ENCODE data around the gene DCAF17. TPM values are rescaled to one million over a fixed set of nuclear protein-coding genes. Genes with fewer than 3 reads are reported as not detected.

Gene DCAF17
- total RNA-seq, 1 experiment from 2014 or later: 11.1 TPM

DNA sequence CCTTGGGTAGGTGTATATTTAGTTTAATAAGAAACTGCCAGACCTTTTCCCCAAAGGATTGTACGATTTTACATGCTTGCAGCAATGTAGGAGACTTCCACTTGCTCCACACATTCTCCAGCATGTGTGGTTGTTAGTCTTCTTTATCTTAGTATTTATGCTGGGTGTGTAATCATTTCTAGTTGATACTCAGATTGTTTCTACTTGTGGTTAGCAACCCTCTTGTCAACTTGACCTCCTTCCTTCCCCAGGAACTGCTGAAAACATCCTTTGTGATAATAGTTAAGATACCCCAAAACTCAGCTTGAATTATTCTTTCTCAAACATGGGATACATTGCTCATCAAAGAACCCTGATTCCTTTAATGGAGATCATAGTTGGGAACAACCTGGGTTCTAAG lies 51.1 kb downstream of the DCAF17 start:
- Histone ChIP-seq H3F3A (ENCODE audit: low read length, unreplicated experiment) (no peaks in the 10 kb centered on the region), H3K27me3 (ENCODE audit: low read length) (no peaks in the 10 kb centered on the region), H3K4me1 (ENCODE audit: insufficient read depth, low read length) (no peaks in the 10 kb centered on the region), H3K9ac (ENCODE audit: low read length) (no peak overlapping the region), H3K4me3 (ENCODE audit: low read length) (no peak overlapping the region), H3K79me2 (ENCODE audit: low read length) (no peaks in the 10 kb centered on the region), H4K20me1 (ENCODE audit: low read length) (no peaks in the 10 kb centered on the region), H3K36me3 (ENCODE audit: low read depth, low read length) (peaks cover 5% of the 10 kb centered on the region; the same call in 1 of the 2 replicates), H3K9me2 (replicated peaks; ENCODE audit: low read length) (no peaks in the 10 kb centered on the region), H2AFZ (ENCODE audit: low read length) (no peak overlapping the region), H3K4me2 (ENCODE audit: low read length) (no peak overlapping the region), H3K9me3 (ENCODE audit: low read length) (no peaks in the 10 kb centered on the region), H3K27ac (ENCODE audit: low read length) (no peak overlapping the region)
- no peak for DNase-seq
- BruUV-seq (replicated peaks): no TSS peak
- POLR2A ChIA-PET (ENCODE audit: unreplicated experiment): no interaction called here
- intact Hi-C loops (cut with micrococcal nuclease): no loop called here
- no peak for ATAC-seq
- no peak for TF ChIP-seq EZH2phosphoT487 (IDR thresholded peaks at IDR 0.05; ENCODE audit: borderline replicate concordance, low read length)
- TF ChIP-seq, protein P1, sequence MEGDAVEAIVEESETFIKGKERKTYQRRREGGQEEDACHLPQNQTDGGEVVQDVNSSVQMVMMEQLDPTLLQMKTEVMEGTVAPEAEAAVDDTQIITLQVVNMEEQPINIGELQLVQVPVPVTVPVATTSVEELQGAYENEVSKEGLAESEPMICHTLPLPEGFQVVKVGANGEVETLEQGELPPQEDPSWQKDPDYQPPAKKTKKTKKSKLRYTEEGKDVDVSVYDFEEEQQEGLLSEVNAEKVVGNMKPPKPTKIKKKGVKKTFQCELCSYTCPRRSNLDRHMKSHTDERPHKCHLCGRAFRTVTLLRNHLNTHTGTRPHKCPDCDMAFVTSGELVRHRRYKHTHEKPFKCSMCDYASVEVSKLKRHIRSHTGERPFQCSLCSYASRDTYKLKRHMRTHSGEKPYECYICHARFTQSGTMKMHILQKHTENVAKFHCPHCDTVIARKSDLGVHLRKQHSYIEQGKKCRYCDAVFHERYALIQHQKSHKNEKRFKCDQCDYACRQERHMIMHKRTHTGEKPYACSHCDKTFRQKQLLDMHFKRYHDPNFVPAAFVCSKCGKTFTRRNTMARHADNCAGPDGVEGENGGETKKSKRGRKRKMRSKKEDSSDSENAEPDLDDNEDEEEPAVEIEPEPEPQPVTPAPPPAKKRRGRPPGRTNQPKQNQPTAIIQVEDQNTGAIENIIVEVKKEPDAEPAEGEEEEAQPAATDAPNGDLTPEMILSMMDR (conservative IDR thresholded peaks at IDR 0.05; ENCODE audit: low read depth, low read length): no peak
- no peak for TF ChIP-seq EZH2 (IDR thresholded peaks at IDR 0.05; ENCODE audit: low read length, unreplicated experiment)
- CTCF ChIA-PET: no interaction called here

- ATAC-seq: no peak
- BruUV-seq (replicated peaks): no TSS peak
- no peak for DNase-seq
- no peaks in the 10 kb centered on the region for H3K9me2 ChIP-seq (replicated peaks; ENCODE audit: low read length)
- H3K4me3 ChIP-seq (ENCODE audit: low read length): no peak overlapping the region
- H3K4me1 ChIP-seq (ENCODE audit: insufficient read depth, low read length): no peaks in the 10 kb centered on the region
- intact Hi-C loops (cut with micrococcal nuclease): no loop called here
- H3F3A ChIP-seq (ENCODE audit: low read length, unreplicated experiment): no peaks in the 10 kb centered on the region
- H3K4me2 ChIP-seq (ENCODE audit: low read length): no peak overlapping the region
- no peaks in the 10 kb centered on the region for H3K36me3 ChIP-seq (ENCODE audit: low read depth, low read length)
- POLR2A ChIA-PET (ENCODE audit: unreplicated experiment): no interaction called here
- no peaks in the 10 kb centered on the region for H3K79me2 ChIP-seq (ENCODE audit: low read length)
- TF ChIP-seq EZH2 (IDR thresholded peaks at IDR 0.05; ENCODE audit: low read length, unreplicated experiment): no peak
- no peak for TF ChIP-seq EZH2phosphoT487 (IDR thresholded peaks at IDR 0.05; ENCODE audit: borderline replicate concordance, low read length)
- TF ChIP-seq, protein P1 (conservative IDR thresholded peaks at IDR 0.05; ENCODE audit: low read depth, low read length): no peak
- no peak overlapping the region for H2AFZ ChIP-seq (ENCODE audit: low read length)
- H3K27me3 ChIP-seq (ENCODE audit: low read length): no peaks in the 10 kb centered on the region
- H4K20me1 ChIP-seq (ENCODE audit: low read length): no peaks in the 10 kb centered on the region
- no peak overlapping the region for H3K27ac ChIP-seq (ENCODE audit: low read length)
- CTCF ChIA-PET: no interaction called here
- no peak overlapping the region for H3K9ac ChIP-seq (ENCODE audit: low read length)
- no peaks in the 10 kb centered on the region for H3K9me3 ChIP-seq (ENCODE audit: low read length)
Observed at GRCh38 chr2:171487201-171487600, 53.2 kb downstream of the DCAF17 start.

DNA sequence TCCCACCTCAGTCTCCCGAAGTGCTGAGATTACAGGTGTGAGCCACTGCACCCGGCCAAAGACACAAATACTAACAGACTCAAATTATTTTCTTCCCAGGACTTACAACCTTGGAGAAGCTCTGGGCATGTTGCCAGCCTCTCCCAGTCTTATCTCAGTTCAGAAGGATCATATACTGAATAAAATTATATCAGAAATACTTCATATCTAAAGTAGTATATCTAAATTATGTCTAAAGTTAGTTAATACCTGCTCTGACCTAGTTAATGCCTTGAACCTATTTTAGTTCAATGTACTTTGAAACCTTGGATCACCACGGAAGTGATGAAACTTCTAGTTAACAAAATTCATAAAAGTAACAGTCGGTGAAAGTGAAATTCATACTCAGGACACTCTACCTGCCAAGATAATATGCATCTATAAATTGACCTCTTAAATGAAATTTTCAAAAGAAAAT lies 53.8 kb downstream of the DCAF17 start:
- ChIA-PET POLR2A (ENCODE audit: unreplicated experiment) (no interaction called here), CTCF (no interaction called here)
- ATAC-seq (no peak), DNase-seq (no peak)
- Histone ChIP-seq H2AFZ (ENCODE audit: low read length) (no peak overlapping the region), H3K36me3 (ENCODE audit: low read depth, low read length) (no peaks in the 10 kb centered on the region), H3K79me2 (ENCODE audit: low read length) (no peaks in the 10 kb centered on the region), H3K4me3 (ENCODE audit: low read length) (no peak overlapping the region), H3K4me2 (ENCODE audit: low read length) (no peak overlapping the region), H3K4me1 (ENCODE audit: insufficient read depth, low read length) (no peaks in the 10 kb centered on the region), H3K27me3 (ENCODE audit: low read length) (no peaks in the 10 kb centered on the region), H3K9me3 (ENCODE audit: low read length) (no peaks in the 10 kb centered on the region), H4K20me1 (ENCODE audit: low read length) (no peaks in the 10 kb centered on the region), H3K27ac (ENCODE audit: low read length) (no peak overlapping the region), H3K9me2 (replicated peaks; ENCODE audit: low read length) (no peaks in the 10 kb centered on the region), H3K9ac (ENCODE audit: low read length) (no peak overlapping the region), H3F3A (ENCODE audit: low read length, unreplicated experiment) (no peaks in the 10 kb centered on the region)
- TF ChIP-seq EZH2phosphoT487 (IDR thresholded peaks at IDR 0.05; ENCODE audit: borderline replicate concordance, low read length) (no peak), EZH2 (IDR thresholded peaks at IDR 0.05; ENCODE audit: low read length, unreplicated experiment) (no peak)
- TF ChIP-seq, protein P1 (conservative IDR thresholded peaks at IDR 0.05; ENCODE audit: low read depth, low read length): no peak
- intact Hi-C loops (cut with micrococcal nuclease): no loop called here
- BruUV-seq (replicated peaks): no TSS peak

Data from PC-3 (cell line).